GM06990 (cell line): ENCODE data around the gene ZNF474.

Source experiments
- DNase-seq: peaks from one replicate; pipeline ENCODE4 v3.0.0-alpha.2; 2011; ENCODE audit not compliant: insufficient read length; ENCODE audit errors: extremely low read depth
- H3K27me3 ChIP-seq: replicated peaks from 2 replicates; pipeline ENCODE4 v1.6.0; 2011; ENCODE audit warnings: low read length; ENCODE audit not compliant: control insufficient read depth, insufficient read depth
- H3K36me3 ChIP-seq: 2 replicates; pipeline ENCODE4 v1.5.1; 2011; ENCODE audit warnings: low read length; ENCODE audit not compliant: control insufficient read depth, insufficient read depth
- H3K4me3 ChIP-seq: replicated peaks from 2 replicates; pipeline ENCODE4 v1.5.1; 2011; ENCODE audit warnings: low read depth, mild to moderate bottlenecking, control low read depth, low read length
- TF ChIP-seq, protein P1 (sequence below): IDR thresholded peaks from 2 replicates; pipeline ENCODE4 v1.5.1; 2011; ENCODE audit warnings: low read length, control low read depth, mild to moderate bottlenecking, inconsistent platforms; ENCODE audit not compliant: insufficient read depth, poor library complexity, severe bottlenecking

Gene ZNF474

DNA sequence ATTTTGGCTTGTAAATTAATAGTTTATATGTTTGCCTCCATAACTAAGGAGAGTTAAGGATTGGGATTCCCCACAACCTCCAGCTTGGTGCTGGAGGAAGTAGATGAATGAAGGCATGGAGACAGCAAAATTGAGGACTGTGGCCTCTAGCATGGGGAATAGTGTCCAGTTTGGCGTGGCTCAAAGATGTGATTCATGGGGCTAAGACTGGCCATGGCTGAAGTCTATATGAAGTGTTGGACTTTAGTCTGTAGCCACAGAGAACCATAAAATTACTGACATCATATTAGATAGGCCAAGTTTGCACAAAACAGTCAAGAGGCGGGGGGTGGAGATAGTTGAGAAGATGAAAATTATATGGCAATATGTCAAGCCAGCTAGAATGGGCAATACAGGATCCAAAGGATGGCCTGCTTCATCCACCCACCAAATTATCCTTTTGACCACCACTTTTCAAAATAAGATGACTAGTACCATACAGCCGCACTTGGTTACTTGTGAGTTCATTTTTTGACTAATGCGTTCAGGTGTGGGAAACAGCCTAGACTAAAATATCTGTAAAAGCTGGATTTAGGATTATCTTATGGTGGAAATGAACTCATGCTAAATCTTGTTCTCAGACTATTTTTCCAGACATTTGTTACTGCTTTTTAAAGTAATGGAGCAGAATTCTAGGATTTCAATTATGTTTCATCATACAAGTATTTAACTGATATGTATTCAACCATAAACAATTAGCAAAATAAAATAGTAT, 40.2 kb downstream of the ZNF474 start:
- no peaks in the 10 kb centered on the region for H3K27me3 ChIP-seq
- TF ChIP-seq, protein P1, sequence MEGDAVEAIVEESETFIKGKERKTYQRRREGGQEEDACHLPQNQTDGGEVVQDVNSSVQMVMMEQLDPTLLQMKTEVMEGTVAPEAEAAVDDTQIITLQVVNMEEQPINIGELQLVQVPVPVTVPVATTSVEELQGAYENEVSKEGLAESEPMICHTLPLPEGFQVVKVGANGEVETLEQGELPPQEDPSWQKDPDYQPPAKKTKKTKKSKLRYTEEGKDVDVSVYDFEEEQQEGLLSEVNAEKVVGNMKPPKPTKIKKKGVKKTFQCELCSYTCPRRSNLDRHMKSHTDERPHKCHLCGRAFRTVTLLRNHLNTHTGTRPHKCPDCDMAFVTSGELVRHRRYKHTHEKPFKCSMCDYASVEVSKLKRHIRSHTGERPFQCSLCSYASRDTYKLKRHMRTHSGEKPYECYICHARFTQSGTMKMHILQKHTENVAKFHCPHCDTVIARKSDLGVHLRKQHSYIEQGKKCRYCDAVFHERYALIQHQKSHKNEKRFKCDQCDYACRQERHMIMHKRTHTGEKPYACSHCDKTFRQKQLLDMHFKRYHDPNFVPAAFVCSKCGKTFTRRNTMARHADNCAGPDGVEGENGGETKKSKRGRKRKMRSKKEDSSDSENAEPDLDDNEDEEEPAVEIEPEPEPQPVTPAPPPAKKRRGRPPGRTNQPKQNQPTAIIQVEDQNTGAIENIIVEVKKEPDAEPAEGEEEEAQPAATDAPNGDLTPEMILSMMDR = no peak

DNA sequence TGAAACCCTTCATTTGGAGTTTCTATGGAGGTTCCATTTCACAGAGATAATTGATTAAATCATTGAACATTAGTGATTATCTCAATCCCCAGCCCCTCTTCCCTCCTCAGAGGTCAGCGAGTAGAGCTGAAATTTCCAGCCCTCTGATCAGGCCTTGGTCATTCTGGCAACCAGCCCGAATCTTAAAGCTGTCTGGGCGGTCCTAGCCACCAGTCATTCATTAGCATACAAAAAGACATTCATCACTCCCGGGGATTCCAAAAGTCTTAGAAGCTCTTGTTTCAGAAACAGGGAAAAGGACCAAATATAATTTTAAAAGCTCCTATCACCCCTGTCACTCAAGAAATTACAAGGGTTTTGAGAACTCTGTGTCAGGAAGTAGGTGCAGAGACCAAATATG, 41.3 kb downstream of the ZNF474 start:
- no peak overlapping the region for H3K4me3 ChIP-seq
- H3K27me3 ChIP-seq = no peaks in the 10 kb centered on the region
- DNase-seq = no peak
- H3K36me3 ChIP-seq = no peaks in the 10 kb centered on the region
- TF ChIP-seq, protein P1 = no peak

More for the DNA sequence above, 40.2 kb downstream of the ZNF474 start:
- DNase-seq = no peak
- Histone ChIP-seq H3K36me3 (no peaks in the 10 kb centered on the region), H3K4me3 (no peak overlapping the region)

DNA sequence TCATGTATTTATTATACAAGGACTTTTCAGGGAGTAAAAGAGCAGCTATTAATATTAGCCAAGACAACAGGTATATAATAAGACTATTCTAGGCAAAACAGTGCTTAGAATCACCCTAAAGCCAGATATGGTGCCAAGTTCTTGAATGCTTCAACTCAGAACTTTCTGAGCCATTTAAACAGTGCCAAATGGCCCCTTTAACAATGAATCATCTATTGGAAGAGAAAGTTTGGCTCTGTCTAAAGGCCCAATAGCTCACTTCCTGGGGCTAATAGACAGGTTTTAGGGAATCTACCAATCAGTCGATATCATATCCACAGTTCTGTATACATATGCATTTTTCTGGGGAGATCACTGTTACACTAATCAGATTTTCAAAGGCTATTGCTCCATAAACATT, 42.9 kb downstream of the ZNF474 start:
- no peaks in the 10 kb centered on the region for H3K27me3 ChIP-seq
- TF ChIP-seq, protein P1 = no peak
- DNase-seq = no peak
- no peak overlapping the region for H3K4me3 ChIP-seq
- no peaks in the 10 kb centered on the region for H3K36me3 ChIP-seq

DNA sequence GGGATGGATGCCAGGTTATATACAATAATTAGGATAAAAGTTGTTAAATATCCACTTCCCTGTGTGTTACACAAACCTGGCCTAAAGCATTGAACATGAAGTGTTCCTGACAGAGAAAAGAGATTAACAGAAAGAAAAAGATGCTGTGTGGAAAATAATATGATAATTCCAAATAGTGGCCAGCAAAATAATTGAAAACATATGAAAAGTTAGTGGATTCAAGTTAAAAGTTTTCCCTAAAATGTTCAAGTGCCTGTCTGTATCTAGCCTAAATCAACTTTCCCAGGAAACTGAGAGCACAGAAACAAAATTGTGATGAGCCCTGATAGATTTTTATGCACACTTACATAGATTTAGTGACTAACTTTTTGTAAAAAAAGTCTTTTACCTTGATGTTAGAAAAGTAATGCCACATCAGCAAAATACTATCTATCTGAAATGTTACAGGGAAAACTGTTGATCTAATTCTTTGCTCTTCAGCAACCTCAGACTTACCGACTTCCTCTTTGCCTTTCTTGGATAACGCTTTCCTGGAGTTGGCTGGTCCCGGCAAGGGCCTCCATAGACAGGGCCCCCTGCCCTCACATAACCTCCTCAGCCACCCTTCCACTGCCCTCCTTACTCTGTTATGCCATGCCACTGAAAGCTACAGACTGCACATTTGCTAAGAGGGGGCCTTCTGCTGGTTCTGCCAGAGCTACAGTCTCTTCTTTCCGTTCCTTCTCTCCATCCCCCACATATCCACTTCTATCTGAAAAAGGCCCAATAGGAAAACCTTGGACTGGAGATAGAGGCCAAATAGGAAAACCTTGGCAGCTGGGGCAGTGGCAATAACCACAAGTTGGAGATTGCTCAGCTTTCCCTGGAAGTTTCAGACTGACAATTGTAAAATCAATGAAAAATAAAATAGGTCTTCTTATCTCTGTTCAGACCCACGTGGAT, 44.4 kb downstream of the ZNF474 start:
- no peak overlapping the region for H3K4me3 ChIP-seq
- no peak for DNase-seq
- no peaks in the 10 kb centered on the region for H3K36me3 ChIP-seq
- TF ChIP-seq, protein P1 = no peak
- no peaks in the 10 kb centered on the region for H3K27me3 ChIP-seq

DNA sequence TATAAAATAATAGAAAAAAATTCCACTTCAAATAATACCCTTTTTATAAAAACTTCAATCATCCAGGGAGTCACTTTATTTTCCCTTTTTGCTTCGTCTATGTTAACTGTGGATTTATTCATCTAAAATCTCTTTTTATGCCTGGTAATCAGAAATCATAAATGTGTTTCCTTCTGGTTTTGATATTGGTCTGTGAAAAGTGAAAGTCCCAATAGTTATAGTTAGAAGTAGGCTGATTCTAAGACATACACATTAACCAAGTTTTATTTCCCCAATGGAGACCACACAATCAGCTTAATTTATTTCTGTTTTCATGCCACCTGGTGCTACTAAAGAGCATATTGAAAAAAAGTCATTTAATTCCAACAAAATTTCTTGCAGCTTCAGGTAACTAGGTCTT, 45.7 kb downstream of the ZNF474 start:
- Histone ChIP-seq H3K36me3 (no peaks in the 10 kb centered on the region), H3K4me3 (no peak overlapping the region), H3K27me3 (no peaks in the 10 kb centered on the region)
- TF ChIP-seq, protein P1 = no peak
- DNase-seq = no peak
